B cell (primary cell): ENCODE measurements around the gene ZBTB37. TPM values are rescaled to one million over a fixed set of nuclear protein-coding genes. Genes with fewer than 3 reads are reported as not detected.

Experiments used
- ATAC-seq: fragments of 200-7000 bp; cut with Tn5 transposase; one replicate; pipeline ENCODE4 v1.10.0; 2021; ENCODE audit warnings: low read depth, mild to moderate bottlenecking, moderate number of reproducible peaks, moderate library complexity
- CTCF ChIA-PET: fragments of 350-600 bp; sonication (Branson Sonifier 250); formaldehyde crosslinking; loops from one replicate; lab custom pipeline; 2021; ENCODE audit warnings: antibody characterized with exemption, inconsistent platforms; lab: Charles Lee
- POLR2A ChIA-PET: fragments of 350-600 bp; sonication (Branson Sonifier 250); formaldehyde crosslinking; loops from one replicate; lab custom pipeline; 2021; ENCODE audit warnings: antibody characterized with exemption; lab: Charles Lee
- DNase-seq: peaks from one replicate; pipeline ENCODE4 v3.0.0; 2013
- H2AFZ ChIP-seq: 2 replicates; pipeline ENCODE4 v1.6.1; 2012; ENCODE audit warnings: mild to moderate bottlenecking, low read depth, low read length; ENCODE audit not compliant: insufficient read depth, poor library complexity, severe bottlenecking
- H3K27ac ChIP-seq, 2 donors: 1 replicate in 1 of 2; 2 replicates in 1 of 2; pipeline ENCODE4 v1.5.1; 2012 to 2013; ENCODE audit warnings: low read length in 2 of 2, mild to moderate bottlenecking in 2 of 2, moderate library complexity in 1 of 2
- H3K27me3 ChIP-seq, 4 experiments: fragments of 200-600 bp in 1 of 4; sonication (generic) in 1 of 4; replicated peaks in 1 of 4; 1 replicate in 2 of 4; 2 replicates in 2 of 4; pipeline versions ENCODE4 v1.6.1 to v1.7.0; 2013 to 2016; ENCODE audit warnings: low read length in 3 of 4, mild to moderate bottlenecking in 2 of 4, mixed read lengths in 1 of 4, moderate library complexity in 1 of 4; ENCODE audit not compliant: insufficient read depth in 4 of 4, control insufficient read depth in 3 of 4; ENCODE audit errors: control extremely low read depth in 1 of 4
- H3K36me3 ChIP-seq, 2 experiments: replicated peaks in 1 of 2; 1 replicate in 1 of 2; 2 replicates in 1 of 2; pipeline versions ENCODE4 v1.6.1 to v1.7.1; 2013; ENCODE audit warnings: low read length in 1 of 2; ENCODE audit not compliant: insufficient read depth in 2 of 2, control insufficient read depth in 1 of 2; ENCODE audit errors: control extremely low read depth in 1 of 2, extremely low read depth in 1 of 2
- H3K4me1 ChIP-seq, 2 donors: fragments of 200-600 bp in 1 of 2; sonication (generic) in 1 of 2; 1 replicate in 1 of 2; 2 replicates in 1 of 2; pipeline versions ENCODE4 v1.5.1 to v1.6.1; 2013 to 2017; ENCODE audit warnings: low read length in 2 of 2; ENCODE audit not compliant: control insufficient read depth in 2 of 2, insufficient read depth in 2 of 2
- H3K4me2 ChIP-seq: replicated peaks from 2 replicates; pipeline ENCODE3; 2012; ENCODE audit warnings: mild to moderate bottlenecking, low read depth, low read length; ENCODE audit not compliant: poor library complexity, severe bottlenecking
- H3K4me3 ChIP-seq, 5 experiments: fragments of 200-600 bp in 1 of 5; sonication (generic) in 1 of 5; 1 replicate in 3 of 5; 2 replicates in 2 of 5; pipeline versions ENCODE4 v1.5.1 to v1.7.0; 2011 to 2016; ENCODE audit warnings: low read length in 4 of 5, mild to moderate bottlenecking in 4 of 5, low read depth in 2 of 5, control low read depth in 1 of 5, moderate library complexity in 1 of 5; ENCODE audit not compliant: insufficient read depth in 1 of 5; ENCODE audit errors: control extremely low read depth in 1 of 5, extremely low read depth in 1 of 5
- H3K79me2 ChIP-seq: fragments of 200-600 bp; sonication (generic); one replicate; pipeline ENCODE4 v1.6.0; 2016; ENCODE audit warnings: low read length; ENCODE audit not compliant: control insufficient read depth, insufficient read depth
- H3K9ac ChIP-seq: fragments of 200-600 bp; sonication (generic); 2 replicates; pipeline ENCODE4 v1.6.1; 2017; ENCODE audit warnings: mild to moderate bottlenecking, low read length, moderate library complexity
- H3K9me3 ChIP-seq, 3 donors: one replicate each; pipeline versions ENCODE4 v1.6.1 to v1.7.1; 2013; ENCODE audit warnings: low read length in 2 of 3; ENCODE audit not compliant: control insufficient read depth in 2 of 3, insufficient read depth in 1 of 3; ENCODE audit errors: control extremely low read depth in 1 of 3
- H4K20me1 ChIP-seq: 2 replicates; pipeline ENCODE4 v1.6.0; 2012; ENCODE audit warnings: mild to moderate bottlenecking, low read length; ENCODE audit not compliant: insufficient read depth, control insufficient read depth, poor library complexity, severe bottlenecking
- H3K27ac Mint-ChIP-seq: one replicate; pipeline ENCODE4 v1.8.0; 2021; ENCODE audit warnings: mixed read lengths
- H3K27me3 Mint-ChIP-seq: one replicate; pipeline ENCODE4 v1.8.0; 2021; ENCODE audit warnings: mixed read lengths
- H3K4me1 Mint-ChIP-seq: one replicate; pipeline ENCODE4 v1.8.0; 2021; ENCODE audit warnings: mixed read lengths
- H3K4me3 Mint-ChIP-seq: one replicate; pipeline ENCODE4 v1.8.0; 2021; ENCODE audit warnings: mixed read lengths
- H3K9me3 Mint-ChIP-seq: one replicate; pipeline ENCODE4 v1.8.0; 2022; ENCODE audit warnings: mixed read lengths; ENCODE audit not compliant: insufficient read depth
- EZH2 ChIP-seq: IDR thresholded peaks from 2 replicates; pipeline ENCODE4 v1.6.1; 2012; ENCODE audit warnings: borderline replicate concordance, low read depth, mild to moderate bottlenecking, moderate library complexity, low read length; ENCODE audit not compliant: insufficient read depth, poor library complexity, severe bottlenecking
- WGBS: methylation state at CpG from one replicate; pipeline ENCODE4 v1.1.5; 2013; ENCODE audit warnings: missing lambda C conversion rate; ENCODE audit not compliant: insufficient coverage; 5-methylcytosine and 5-hydroxymethylcytosine counted together
- intact Hi-C: fragments of 100-400 bp; cut with micrococcal nuclease; formaldehyde crosslinking; loops from one replicate; pipeline ENCODE4 v1.10.0; 2022
- polyA plus RNA-seq: library from polyadenylated mRNA; depleted of rRNA; stranded (reverse); fragments of >200 nt; gene quantifications from 2 replicates; pipeline ENCODE4 v1.2.3, GENCODE V29; 2012
- total RNA-seq, 2 donors: library from RNA; stranded (reverse); fragments of 120-200 nt in 1 of 2; gene quantifications; 1 replicate in 1 of 2; 2 replicates in 1 of 2; pipeline versions ENCODE4 v1.2.3 to v1.2.4, GENCODE V29; 2013 to 2022
- TF ChIP-seq, protein P1 (sequence below): fragments of 200-600 bp; IDR thresholded peaks from one replicate; pipeline ENCODE4 v1.8.0; 2022; ENCODE audit warnings: antibody characterized with exemption, mild to moderate bottlenecking

The ZBTB37 gene
- total and polyA plus RNA-seq, 2 donors (not counting 1 experiment from before 2014, with no cell fraction given): 4.9 to 37.1 TPM

DNA sequence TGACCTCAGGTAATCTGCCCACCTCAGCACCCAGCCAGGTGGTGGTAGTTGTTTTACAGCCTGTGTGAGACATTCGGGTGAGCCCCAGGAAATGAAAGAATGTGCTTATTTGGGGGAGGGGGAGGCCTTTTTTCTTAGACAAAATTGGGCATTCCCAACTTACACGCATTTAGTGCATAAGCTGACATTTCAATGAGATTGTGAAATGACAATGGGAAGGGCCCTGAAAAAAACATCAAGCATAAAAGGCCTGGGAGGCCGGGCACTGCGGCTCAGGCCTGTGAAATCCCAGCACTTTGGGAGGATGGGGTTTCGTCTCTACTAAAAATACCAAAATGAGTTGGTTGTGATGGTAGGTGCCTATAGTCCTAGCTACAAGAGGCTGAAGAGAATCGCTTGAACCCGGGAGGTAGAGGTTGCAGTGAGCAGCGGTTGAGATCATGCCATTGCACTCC lies 5.4 kb upstream of the ZBTB37 start:
- Mint-ChIP-seq H3K27ac (peak overlapping the region; percentile 28), H3K9me3 (no peaks in the 10 kb centered on the region), H3K4me3 (no peak overlapping the region), H3K27me3 (no peaks in the 10 kb centered on the region), H3K4me1 (peaks cover 40% of the 10 kb centered on the region)
- H3K4me1 ChIP-seq: peaks cover 19 to 31% of the 10 kb centered on the region in 2 donors
- no peaks in the 10 kb centered on the region for H3K27me3 ChIP-seq
- TF ChIP-seq EZH2: no peak
- TF ChIP-seq, protein P1, sequence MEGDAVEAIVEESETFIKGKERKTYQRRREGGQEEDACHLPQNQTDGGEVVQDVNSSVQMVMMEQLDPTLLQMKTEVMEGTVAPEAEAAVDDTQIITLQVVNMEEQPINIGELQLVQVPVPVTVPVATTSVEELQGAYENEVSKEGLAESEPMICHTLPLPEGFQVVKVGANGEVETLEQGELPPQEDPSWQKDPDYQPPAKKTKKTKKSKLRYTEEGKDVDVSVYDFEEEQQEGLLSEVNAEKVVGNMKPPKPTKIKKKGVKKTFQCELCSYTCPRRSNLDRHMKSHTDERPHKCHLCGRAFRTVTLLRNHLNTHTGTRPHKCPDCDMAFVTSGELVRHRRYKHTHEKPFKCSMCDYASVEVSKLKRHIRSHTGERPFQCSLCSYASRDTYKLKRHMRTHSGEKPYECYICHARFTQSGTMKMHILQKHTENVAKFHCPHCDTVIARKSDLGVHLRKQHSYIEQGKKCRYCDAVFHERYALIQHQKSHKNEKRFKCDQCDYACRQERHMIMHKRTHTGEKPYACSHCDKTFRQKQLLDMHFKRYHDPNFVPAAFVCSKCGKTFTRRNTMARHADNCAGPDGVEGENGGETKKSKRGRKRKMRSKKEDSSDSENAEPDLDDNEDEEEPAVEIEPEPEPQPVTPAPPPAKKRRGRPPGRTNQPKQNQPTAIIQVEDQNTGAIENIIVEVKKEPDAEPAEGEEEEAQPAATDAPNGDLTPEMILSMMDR: no peak
- peaks cover 13% of the 10 kb centered on the region for H3K79me2 ChIP-seq
- H3K4me3 ChIP-seq: no peak overlapping the region
- no peaks in the 10 kb centered on the region for H4K20me1 ChIP-seq
- no peak overlapping the region for H2AFZ ChIP-seq
- H3K4me2 ChIP-seq: no peak overlapping the region
- H3K9me3 ChIP-seq: no peaks in the 10 kb centered on the region
- H3K27ac ChIP-seq: peak overlapping the region in 1 of 2 donors; percentile 27
- ChIA-PET CTCF (interaction anchor here (1.2 to 1.3 kb wide), 2 partner anchors 39 to 355 kb away, joined by 3 to 4 read pairs; no protein-coding TSS in a partner anchor), POLR2A (no interaction called here)
- whole genome bisulfite sequencing: 80% methylated on average over 6 of the region's 8 CpGs
- intact Hi-C loops: no loop called here
- DNase-seq (no peak), ATAC-seq (no peak)
- H3K9ac ChIP-seq: no peak overlapping the region
- H3K36me3 ChIP-seq: peaks cover 5 to 54% of the 10 kb centered on the region in 2 experiments

DNA sequence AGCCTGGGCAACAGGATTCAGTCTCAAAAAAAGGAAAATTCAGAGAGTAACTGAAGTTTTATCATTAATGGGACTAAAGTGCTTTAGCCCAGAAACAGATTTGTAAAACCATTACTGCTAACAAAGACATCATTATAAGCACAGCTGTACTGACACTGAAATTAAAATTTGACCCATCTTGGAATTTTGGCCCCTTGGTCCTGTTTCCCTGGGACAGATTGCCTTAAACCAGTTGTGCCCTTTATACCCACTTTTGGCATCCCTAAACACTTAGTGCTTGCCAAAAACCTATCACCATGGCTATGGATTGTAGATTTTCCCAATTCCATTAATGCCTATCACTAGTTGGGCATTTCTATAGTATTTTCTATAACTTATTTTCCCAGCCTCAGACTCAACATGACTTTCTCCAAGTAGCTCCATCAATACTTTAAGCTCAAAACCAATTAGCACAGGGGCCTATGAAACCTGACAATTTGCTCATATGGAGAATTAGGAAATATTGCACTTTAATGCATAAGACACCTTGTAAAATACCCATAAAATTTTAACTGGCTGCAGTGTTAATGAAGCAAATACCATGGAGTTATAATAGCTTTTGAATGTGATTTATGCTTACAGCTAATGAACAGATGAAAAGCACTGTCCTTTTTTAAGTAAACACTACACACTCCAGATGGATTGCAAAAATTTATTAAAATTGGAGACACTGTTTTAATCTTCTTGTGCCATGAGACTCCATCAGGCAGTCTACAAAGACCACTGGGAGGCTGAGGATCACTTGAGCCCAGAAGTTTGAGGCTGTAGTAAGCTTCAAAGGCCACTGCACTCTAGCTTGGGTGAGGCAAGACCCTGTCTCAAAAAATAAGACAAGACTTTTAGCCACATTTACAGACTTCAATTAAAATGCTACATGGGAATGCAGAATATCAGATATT lies 4.7 kb upstream of the ZBTB37 start:
- ChIA-PET POLR2A (no interaction called here), CTCF (interaction anchor here (1.2 to 1.5 kb wide), 4 partner anchors 40 to 1123 kb away, joined by 3 to 5 read pairs (median 4); no protein-coding TSS in a partner anchor)
- H3K36me3 ChIP-seq: peaks cover 5 to 47% of the 10 kb centered on the region in 2 experiments
- Mint-ChIP-seq H3K27me3 (no peaks in the 10 kb centered on the region), H3K9me3 (no peaks in the 10 kb centered on the region), H3K4me1 (peaks cover 43% of the 10 kb centered on the region), H3K27ac (peak overlapping the region; percentile 46), H3K4me3 (no peak overlapping the region)
- peaks cover 13% of the 10 kb centered on the region for H3K79me2 ChIP-seq
- no peak for TF ChIP-seq EZH2
- TF ChIP-seq, protein P1: no peak
- no peaks in the 10 kb centered on the region for H4K20me1 ChIP-seq
- no peak overlapping the region for H3K4me3 ChIP-seq
- DNase-seq: no peak
- H3K4me2 ChIP-seq: no peak overlapping the region
- H3K27ac ChIP-seq: peak overlapping the region in 1 of 2 donors; percentile 27
- ATAC-seq: no peak
- H3K9me3 ChIP-seq: no peaks in the 10 kb centered on the region
- intact Hi-C loops: no loop called here
- H3K4me1 ChIP-seq: peaks cover 19 to 31% of the 10 kb centered on the region in 2 donors
- H3K27me3 ChIP-seq: no peaks in the 10 kb centered on the region
- no peak overlapping the region for H2AFZ ChIP-seq
- H3K9ac ChIP-seq: no peak overlapping the region
